ENCODE results near the gene COX7B. TPM values are rescaled to one million over a fixed set of nuclear protein-coding genes. Genes with fewer than 3 reads are reported as not detected.
"Not testable (repeated sequence)": the region's sequence is repeated elsewhere in the genome, so short reads cannot be mapped to it uniquely, and the experiment has no call there.

COX7B gene
- polyA plus RNA-seq, 1 experiment = 351 TPM

- ChIA-PET CTCF (no interaction called here), POLR2A (no interaction called here)
- Histone ChIP-seq H3K4me3 (ENCODE audit: low read depth, low read length) (no peak overlapping the region), H3K27me3 (ENCODE audit: control insufficient read depth, insufficient read depth, low read length) (no peaks in the 10 kb centered on the region), H3K36me3 (ENCODE audit: control insufficient read depth, insufficient read depth, low read length) (no peaks in the 10 kb centered on the region)
- DNase-seq (ENCODE audit: low read depth) = no peak
- no peak for TF ChIP-seq CTCF (IDR thresholded peaks at IDR 0.05; ENCODE audit: insufficient read depth, low read depth, low read length)
Observed at GRCh38 chrX:77917294-77917933, 18.1 kb downstream of the COX7B start.

GRCh38 chrX:77918568-77918967 lies 19.3 kb downstream of the COX7B start:
- no peak overlapping the region for H3K4me3 ChIP-seq (ENCODE audit: low read depth, low read length)
- ChIA-PET CTCF (interaction anchor here (1.1 kb wide), 1 partner anchor 106 kb away, joined by 3 read pairs; no protein-coding TSS in a partner anchor), POLR2A (no interaction called here)
- TF ChIP-seq CTCF (IDR thresholded peaks at IDR 0.05; ENCODE audit: insufficient read depth, low read depth, low read length) = no peak
- H3K36me3 ChIP-seq (ENCODE audit: control insufficient read depth, insufficient read depth, low read length) = no peaks in the 10 kb centered on the region
- DNase-seq (ENCODE audit: low read depth) = no peak
- no peaks in the 10 kb centered on the region for H3K27me3 ChIP-seq (ENCODE audit: control insufficient read depth, insufficient read depth, low read length)

GRCh38 chrX:77919370-77919769 lies 20.1 kb downstream of the COX7B start:
- H3K4me3 ChIP-seq (ENCODE audit: low read depth, low read length); DNase-seq (ENCODE audit: low read depth); H3K36me3 ChIP-seq (ENCODE audit: control insufficient read depth, insufficient read depth, low read length); POLR2A ChIA-PET; H3K27me3 ChIP-seq (ENCODE audit: control insufficient read depth, insufficient read depth, low read length); CTCF ChIA-PET: not testable (repeated sequence)

GRCh38 chrX:77922787-77923186 lies 23.5 kb downstream of the COX7B start:
- ChIA-PET POLR2A (no interaction called here), CTCF (no interaction called here)
- H3K4me3 ChIP-seq (ENCODE audit: low read depth, low read length) = no peak overlapping the region
- H3K27me3 ChIP-seq (ENCODE audit: control insufficient read depth, insufficient read depth, low read length) = no peaks in the 10 kb centered on the region
- no peak for TF ChIP-seq CTCF (IDR thresholded peaks at IDR 0.05; ENCODE audit: insufficient read depth, low read depth, low read length)
- no peak for DNase-seq (ENCODE audit: low read depth)
- H3K36me3 ChIP-seq (ENCODE audit: control insufficient read depth, insufficient read depth, low read length) = no peaks in the 10 kb centered on the region

- no peak for TF ChIP-seq CTCF (IDR thresholded peaks at IDR 0.05; ENCODE audit: insufficient read depth, low read depth, low read length)
- no peaks in the 10 kb centered on the region for H3K36me3 ChIP-seq (ENCODE audit: control insufficient read depth, insufficient read depth, low read length)
- ChIA-PET CTCF (no interaction called here), POLR2A (no interaction called here)
- no peak for DNase-seq (ENCODE audit: low read depth)
- H3K27me3 ChIP-seq (ENCODE audit: control insufficient read depth, insufficient read depth, low read length) = no peaks in the 10 kb centered on the region
- no peak overlapping the region for H3K4me3 ChIP-seq (ENCODE audit: low read depth, low read length)
Observed at GRCh38 chrX:77924320-77924859, 25.1 kb downstream of the COX7B start.

- DNase-seq (ENCODE audit: low read depth) = no peak
- H3K36me3 ChIP-seq (ENCODE audit: control insufficient read depth, insufficient read depth, low read length) = no peaks in the 10 kb centered on the region
- TF ChIP-seq CTCF (IDR thresholded peaks at IDR 0.05; ENCODE audit: insufficient read depth, low read depth, low read length) = no peak
- CTCF ChIA-PET = no interaction called here
- no peaks in the 10 kb centered on the region for H3K27me3 ChIP-seq (ENCODE audit: control insufficient read depth, insufficient read depth, low read length)
- POLR2A ChIA-PET = no interaction called here
- H3K4me3 ChIP-seq (ENCODE audit: low read depth, low read length) = no peak overlapping the region
Observed at GRCh38 chrX:77925764-77926163, 26.5 kb downstream of the COX7B start.
